HG02981 (cell line): ENCODE data around the gene CD2AP.

Experiments used
- ATAC-seq: cut with Tn5 transposase; IDR thresholded peaks from one replicate; pipeline ENCODE4 v1.9.1; 2021; ENCODE audit warnings: mild to moderate bottlenecking, moderate library complexity; ENCODE audit not compliant: unreplicated experiment

The CD2AP gene

DNA sequence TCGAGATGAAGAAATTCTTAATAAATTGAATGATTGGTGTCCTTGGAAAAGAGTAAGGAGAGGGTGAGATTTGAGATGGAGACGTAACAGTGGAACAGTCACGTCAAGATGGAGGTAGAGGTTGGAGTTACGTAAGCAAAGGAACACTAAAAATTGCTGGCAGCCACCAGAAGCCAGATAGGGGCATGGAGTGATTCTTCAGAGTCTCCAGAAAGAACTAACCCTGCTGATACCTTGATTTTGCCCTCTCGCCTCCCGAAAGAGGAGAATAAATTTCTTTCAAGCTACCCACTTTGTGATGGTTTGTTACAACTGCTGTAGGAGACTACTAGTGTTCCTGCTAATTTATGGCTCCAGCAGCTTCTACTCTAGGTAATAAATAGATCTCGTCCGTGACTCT, 17.6 kb downstream of the CD2AP start:
- no peak for ATAC-seq

DNA sequence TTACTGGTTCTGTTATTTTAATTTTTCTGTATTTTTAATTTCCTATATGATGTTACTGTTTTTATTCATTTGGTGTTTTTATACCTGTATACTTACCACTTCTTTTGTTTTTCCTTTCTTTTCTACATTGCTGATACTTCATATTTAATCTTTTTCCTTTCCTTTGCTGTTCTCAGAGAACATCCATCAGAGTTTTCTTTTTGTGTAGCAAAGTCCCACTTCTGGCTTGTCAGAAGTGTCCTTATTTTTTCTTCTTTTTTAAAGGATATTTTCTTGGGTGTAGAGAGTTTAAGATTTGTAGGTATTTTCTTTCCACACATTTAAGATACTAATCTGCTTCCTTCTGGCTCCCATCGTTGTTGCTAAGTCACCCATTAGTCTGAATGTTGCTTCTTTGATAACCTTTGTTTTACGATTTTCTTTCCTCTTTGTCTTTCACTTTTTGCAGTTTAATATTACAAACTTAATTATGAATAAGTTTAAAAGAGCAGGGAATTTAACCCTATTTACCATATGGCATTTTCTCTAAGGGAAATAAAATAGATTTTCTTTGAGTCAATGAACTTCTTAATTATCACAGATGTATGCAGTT, 18.5 kb downstream of the CD2AP start:
- ATAC-seq = no peak

DNA sequence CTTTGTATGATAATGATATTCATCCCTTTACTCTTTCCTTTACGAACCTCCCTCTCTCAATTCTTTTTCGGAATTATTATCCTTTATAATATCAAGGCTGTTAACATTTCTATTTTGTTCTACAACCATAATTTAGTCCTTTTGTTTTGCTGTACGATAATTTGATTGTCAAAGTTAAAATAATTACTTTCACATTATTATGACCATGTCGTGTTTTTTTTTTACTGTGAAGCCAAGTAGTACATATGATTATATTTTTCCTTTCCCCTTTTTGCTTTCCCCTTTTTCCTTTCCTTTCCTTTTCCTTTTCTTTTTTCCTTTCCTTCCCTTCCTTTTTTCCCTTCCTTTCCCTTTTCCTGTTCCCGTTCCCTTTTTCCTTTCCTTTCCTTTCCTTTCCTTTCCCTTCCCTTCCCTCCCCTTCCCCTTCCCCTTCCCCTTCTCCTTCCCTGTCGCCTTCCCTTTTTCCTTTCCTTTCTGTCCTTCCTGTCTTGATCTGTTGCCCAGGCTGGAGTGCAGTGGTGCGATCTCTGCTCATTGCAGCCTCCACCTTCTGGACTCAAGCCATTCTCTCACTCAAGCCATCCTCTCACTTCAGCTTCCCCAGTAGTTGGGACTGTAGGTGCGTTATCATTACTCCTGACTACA, 19.5 kb downstream of the CD2AP start:
- no peak for ATAC-seq

DNA sequence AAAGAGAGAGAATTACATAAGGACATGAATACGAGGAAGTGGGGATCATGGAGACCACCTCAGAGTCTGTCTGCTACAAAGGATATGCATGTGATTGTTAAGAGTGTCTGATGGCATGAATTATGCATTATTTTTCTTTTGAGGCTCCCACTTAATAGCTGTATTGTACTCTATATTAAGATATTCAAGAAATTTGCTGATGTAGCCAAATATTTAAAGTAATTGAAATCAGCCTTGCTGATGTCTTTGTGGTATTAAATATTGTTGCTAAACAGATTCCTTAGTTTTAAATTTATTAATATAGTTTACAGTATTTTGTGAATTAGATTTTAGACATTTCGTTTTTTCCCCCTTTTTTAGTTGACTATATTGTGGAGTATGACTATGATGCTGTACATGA, 25.3 kb downstream of the CD2AP start:
- no peak for ATAC-seq

DNA sequence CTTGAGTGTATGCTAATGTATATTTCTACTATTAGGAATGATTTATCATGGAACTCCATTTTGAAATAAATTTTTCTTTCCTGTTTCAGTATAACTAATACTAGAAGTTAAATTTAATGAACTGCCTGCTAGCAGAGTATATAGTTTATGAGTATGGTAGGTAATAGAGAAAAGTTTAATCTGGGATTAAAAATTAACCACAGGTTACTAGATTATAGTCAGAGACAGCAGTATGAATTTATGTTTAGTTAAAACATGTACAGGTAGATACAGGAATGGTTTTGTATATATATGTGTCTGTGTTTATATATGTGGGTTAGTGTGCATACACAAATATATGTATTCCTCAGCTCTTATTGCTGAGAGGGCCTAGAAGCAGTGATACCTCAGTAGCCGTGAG, 32.3 kb downstream of the CD2AP start:
- ATAC-seq = no peak

DNA sequence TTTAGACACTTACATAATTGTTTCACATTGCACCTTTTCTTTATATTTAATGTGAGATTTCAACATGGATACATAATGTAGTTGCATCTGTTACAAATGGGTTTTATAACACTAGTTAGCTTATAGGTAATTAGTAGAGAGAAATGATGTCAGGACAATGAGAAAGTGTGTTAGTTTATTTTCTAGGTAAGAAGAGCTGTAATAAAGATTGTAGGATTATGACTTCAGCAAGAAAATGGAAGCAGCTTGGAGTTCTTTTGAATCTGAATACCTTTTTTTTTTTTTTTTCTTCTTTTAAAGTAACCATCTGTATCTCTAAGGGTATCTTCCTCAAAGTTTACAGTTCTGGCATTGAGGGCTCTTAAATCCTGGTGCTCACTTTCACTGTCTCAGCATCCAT, 35.3 kb downstream of the CD2AP start:
- no peak for ATAC-seq

DNA sequence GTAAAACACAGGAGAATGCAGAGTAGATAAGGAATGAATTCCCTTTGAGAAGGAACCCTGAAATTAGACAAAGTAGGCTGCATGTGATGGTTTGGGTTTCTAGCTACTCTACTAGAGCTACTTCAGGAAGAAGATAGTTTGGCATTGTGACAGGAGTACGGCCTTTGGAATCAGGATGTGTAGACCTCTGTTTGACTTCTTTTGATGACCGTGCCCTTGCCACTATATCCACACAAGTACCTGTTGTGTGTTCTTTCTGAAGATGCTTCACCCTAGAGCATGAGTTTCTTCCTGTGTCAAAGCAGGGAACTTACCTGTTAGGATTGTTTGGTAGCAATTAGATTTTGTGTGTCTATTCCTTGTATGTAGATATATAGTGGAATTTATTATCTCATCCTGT, 41.7 kb downstream of the CD2AP start:
- no peak for ATAC-seq

DNA sequence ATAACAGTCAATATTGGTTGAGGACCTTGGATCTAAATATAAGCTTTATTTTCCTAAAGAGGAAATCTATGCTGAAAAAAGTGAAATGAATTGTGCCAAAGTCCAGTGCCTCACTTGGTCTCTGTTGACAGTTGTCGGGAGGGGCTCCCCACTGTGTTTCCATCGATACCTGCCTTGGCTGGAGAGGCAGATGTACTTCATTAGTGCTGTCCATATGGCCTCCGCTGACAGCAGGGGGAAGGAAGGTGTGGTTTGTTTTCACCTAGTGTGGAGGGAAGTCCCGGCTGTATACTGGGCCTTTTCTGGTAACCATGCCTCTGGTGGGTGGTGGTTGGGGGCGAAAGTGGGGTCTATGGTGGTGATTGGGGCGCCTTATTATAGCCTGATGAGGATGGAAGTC, 42.7 kb downstream of the CD2AP start:
- no peak for ATAC-seq

DNA sequence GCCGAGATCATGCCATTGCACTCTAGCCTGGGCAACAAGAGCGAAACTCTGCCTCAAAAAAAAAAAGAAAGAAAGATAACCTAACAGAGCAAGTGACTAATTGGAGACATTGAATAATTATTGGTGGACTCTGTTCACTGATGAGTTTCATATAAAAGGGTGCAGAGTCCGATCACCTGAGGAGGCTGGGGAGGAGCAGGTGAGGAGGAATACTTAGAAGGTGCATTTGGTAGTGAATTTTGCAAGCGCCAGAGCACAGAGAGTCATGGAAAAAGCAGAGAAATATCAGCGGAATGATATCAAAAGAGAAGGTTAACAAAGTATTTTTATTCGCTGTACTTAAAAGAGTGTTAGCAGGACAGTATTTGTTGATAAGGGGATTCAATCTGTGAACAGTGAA, 44.4 kb downstream of the CD2AP start:
- no peak for ATAC-seq

DNA sequence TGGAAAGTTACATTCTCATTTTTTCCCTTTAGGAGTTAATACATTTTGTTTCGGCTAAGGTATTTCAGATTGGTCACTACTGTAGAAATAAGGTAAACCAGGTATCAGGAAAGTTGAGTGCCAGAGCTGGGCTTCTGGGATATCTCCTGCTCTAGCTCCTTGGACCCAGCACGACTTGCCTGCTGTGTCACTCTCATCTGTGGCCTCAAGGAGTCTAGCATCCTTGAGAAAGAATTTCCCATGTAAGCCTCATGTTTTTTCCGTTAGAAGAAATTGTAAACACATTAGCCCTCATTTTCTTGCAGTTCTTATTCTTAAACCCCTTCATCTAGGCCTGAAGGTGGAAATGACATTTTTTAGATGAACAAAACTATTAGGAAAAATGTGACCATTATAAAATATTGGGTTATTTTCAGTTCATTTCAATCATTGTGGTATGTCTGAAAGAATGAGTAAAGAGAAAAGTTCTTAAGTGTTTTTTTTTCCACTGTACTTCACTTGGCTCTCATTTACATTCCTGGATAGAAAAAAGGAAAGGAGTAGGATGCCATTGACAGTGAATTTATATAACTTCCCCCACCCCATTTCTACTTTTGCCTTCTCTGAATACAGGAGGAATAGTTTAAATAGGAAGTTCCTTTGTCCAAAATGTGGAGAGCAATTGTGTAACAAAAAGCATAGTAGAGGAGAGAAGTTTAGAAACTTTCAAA, 46.7 kb downstream of the CD2AP start:
- ATAC-seq = no peak

DNA sequence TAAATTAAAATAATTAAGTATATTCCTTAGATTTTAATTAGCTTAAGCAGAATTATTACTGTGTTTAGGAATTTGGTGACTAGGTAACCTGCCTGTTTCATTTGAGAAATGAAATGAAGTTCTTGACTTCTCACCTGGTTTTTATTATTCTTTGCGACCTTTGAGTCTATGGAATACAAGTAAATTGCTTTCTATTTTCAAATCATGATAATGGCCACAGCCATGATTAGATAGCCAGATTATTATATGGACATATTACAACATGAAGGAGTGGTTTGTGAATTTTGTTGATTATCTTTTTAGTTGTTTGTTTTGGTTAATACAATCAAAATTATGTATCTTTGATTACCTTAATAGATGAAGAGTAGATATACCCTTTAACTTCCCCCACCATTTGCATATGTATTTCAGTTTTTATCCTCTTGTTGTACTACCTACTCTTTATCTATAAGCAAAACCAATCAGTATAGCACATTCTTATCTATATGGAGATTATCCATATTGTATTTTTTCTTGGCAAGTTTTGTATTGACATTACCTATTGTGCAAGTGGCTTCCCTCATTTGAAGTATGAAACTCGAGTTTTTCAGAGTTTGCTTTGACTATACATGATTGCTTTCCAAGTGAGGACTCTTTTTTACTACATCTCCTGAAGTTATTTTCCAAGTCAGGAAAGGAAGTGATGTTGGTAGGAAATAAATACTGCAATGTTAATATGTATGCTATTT, 47.9 kb downstream of the CD2AP start:
- no peak for ATAC-seq

DNA sequence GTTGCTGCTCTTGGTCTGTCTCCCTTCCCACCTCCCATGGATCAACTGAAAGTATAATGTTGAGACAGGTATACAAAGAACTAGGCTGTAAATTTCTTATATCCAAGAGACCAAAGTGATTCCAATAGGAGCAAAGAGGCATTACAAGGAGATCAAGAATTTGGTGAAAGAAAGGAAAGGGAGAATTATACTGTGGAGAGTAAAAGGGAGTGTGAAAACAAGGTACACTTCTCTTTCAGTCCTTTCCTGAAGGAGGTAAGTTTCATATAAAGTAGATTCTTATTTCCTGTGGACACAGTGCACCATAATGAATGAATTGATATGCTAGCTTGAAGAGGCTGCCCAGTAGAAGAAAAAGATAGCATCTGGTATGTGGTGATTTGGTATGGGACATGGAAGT, 49.7 kb downstream of the CD2AP start:
- ATAC-seq = no peak

DNA sequence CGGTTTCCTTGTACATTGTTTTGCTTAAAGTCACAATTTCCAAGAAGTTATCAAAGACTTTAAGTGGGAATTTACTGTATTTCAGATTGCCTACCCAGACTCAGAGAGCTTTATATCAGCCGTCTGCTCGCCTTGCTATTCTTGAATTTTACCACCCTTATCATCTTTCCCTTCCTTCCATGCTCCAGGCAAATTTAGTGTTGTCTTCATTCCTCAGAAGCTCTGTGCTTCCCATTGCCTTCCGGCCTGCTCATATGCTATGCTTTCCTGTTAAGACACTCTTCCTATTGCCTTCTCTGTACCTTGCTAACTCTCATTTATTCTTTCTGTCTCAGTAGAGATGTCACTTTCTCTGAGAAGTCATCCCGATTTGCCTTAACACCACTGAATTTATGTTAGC, 52.1 kb downstream of the CD2AP start:
- no peak for ATAC-seq

DNA sequence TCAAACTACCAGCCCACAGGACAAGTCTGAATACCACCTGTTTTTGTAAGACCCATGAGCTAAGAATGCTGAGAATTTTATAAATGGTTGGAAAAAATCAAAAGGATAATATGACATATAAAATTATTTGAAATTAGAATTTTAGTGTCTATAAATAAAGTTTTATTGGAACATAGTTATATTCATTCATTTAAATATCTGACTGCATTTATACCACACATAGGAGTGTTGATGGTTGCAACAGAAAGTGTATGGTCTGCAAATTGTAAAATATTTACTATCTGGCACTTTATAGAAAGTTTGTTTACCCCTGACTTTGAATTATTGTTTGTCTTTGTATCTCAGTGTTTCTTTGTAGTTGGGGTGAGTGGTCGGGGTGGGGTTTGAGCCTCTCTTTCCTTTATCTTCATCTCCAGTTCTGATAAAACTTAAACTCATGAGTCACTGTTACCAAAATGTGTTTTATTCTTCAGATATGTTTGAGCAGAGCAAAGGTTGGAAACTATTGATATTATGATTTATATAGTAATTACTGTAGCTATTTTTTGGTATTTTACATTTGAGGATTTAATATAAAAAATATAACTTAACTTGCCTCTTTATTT, 55.5 kb downstream of the CD2AP start:
- no peak for ATAC-seq

DNA sequence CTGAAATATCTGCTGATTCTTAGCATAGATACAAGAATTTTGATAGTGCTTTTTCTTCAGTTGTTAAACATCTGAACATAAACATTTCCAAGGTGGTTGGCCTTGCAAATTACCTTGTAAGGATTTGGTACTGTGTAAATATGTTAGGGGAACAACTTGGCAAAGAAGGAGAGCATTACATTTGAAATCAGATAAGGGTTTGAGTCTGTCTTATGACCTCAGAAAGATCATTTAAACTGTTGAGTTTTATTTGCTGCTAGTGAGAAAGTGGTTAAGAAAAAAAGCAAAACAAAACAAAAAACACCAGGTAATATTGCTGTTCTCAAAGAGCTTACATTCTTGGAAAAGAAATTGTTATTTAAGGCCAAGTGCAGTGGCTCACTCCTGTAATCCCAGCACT, 56.5 kb downstream of the CD2AP start:
- ATAC-seq = no peak

DNA sequence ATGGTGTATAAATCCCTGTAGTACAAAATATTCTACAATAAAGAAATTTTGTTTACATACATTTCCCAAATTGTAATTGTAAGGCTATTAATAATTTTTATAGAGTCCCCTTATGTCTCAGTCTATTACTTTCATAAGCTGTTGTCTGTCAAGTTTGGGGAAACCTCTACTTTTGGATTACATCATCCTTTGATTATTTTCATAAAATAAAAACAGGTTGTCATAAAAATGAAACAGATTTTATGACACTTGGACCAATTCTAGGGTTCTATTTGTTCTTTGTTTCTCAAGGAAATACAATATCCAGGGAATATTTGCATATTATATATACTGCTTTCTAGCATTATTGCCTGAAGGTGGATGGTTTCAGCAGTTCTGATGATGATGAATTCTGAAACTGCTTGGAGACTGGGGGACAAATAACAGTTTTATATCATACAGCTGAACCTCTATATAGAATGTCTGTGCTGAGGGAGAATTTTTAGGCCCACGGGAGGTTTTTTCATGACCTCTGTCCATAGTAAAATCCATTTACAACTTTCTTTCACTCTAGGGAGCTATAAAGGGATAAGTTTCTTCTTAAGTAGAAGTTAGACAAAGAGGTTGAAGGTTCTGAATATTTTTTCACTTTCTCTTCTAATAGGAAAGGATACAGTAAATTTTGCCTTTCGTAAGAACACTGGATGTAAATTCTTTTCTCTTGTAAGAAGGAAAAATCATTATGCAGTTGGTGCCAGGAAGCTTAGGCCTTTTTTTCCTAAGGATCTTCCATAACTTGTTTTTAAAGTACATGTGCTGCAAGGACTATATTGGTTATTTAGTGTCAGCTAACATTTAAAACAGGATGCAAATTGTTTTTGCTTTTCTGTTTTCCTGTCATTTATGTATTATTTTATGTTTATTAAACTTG, 58.0 kb downstream of the CD2AP start:
- no peak for ATAC-seq

DNA sequence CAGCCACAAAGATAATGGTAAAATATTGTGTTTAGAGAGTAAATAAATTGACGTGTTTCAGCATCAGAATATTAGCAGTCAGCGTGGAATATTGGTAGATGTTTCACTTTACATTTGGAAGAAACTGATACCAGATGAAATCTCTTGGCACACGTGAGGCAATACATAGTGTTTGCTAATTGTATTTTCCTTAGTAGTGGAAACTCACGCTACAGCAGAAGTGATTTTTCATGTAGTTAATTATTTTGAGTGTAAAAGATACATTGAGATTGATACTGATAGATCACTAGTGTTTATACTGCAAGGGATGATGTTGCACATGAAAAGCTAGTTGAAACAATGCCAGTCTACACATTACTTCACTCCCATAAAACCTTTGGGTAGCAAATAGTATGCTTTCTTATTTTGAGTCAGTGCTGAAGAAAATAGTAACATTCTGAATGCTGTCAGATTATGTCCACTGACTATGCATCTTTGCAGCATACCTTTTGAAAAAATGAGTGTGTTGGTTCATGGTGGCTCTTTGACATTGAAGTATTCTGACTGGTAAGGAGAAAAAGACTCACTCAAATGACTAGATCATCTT, 59.3 kb downstream of the CD2AP start:
- no peak for ATAC-seq

DNA sequence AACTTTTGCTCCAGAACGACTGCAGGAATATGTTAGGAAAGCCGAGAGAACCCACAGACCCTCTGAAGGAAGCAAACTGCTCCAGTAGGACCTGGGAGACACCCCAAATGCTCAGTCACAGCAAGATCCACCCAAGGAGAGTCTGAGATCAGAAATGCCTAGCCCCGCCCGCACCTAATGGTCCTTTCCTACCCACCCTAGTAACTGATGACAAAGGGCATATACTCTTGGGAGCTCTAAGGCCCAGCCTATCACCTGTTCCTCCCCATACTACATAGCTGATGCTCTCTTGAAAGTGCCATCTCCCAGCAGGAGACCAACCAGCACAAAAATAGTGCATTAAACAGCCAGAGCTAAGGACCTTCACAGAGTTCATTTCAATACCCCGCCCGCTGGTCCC, 67.6 kb downstream of the CD2AP start:
- no peak for ATAC-seq

DNA sequence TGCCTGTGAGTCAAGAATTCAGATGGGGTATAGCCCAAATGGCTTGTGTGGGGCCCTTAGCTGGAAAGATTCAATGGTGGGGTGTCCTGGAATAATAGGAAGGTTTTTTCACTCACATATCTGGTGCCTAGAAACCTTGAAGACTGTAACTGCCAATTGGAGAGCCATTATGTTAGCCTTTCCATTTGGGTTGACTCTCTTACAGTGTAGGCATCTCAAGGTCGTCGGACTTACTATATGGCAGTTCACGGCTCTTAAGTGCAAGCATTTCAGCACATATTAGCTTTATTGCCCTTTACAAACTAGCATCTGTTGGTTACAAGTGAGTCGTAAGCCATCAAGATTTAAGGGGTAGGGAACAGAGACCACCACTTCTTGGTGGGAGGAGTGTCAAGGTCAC, 74.1 kb downstream of the CD2AP start:
- no peak for ATAC-seq

DNA sequence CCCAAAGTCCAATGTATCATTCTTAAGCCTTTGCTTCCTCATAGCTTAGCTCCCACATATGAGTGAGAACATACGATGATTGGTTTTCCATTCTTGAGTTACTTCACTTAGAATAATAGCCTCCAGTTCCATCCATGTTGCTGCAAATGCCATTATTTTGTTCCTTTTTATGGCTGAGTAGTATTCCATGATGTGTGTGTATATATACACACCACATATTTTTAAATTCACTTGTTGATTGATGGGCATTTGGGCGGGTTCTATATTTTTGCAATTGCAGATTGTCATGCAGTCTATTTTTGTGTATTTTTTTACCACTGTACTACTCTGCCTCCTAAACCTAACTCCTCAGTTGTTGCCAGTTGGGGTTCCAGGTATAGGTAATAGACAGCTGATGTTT, 74.7 kb downstream of the CD2AP start:
- ATAC-seq = no peak
